SKM-1 (cell line): Measurements from ENCODE around the gene HAND1.
"Not testable (repeated sequence)": the region's sequence is repeated elsewhere in the genome, so short reads cannot be mapped to it uniquely, and the experiment has no call there.

Experiments
- DNase-seq: peaks from one replicate; lab custom pipeline; 2025; ENCODE audit not compliant: unreplicated experiment; lab: John Stamatoyannopoulos, UW

The HAND1 gene

GRCh38 chr5:154478224-154478565 lies at the start of gene HAND1:
TSS of gene HAND1 (minus strand) at chr5:154478227. CDS start at chr5:154478008, 219 bp downstream.
- DNase-seq = no peak

DNA sequence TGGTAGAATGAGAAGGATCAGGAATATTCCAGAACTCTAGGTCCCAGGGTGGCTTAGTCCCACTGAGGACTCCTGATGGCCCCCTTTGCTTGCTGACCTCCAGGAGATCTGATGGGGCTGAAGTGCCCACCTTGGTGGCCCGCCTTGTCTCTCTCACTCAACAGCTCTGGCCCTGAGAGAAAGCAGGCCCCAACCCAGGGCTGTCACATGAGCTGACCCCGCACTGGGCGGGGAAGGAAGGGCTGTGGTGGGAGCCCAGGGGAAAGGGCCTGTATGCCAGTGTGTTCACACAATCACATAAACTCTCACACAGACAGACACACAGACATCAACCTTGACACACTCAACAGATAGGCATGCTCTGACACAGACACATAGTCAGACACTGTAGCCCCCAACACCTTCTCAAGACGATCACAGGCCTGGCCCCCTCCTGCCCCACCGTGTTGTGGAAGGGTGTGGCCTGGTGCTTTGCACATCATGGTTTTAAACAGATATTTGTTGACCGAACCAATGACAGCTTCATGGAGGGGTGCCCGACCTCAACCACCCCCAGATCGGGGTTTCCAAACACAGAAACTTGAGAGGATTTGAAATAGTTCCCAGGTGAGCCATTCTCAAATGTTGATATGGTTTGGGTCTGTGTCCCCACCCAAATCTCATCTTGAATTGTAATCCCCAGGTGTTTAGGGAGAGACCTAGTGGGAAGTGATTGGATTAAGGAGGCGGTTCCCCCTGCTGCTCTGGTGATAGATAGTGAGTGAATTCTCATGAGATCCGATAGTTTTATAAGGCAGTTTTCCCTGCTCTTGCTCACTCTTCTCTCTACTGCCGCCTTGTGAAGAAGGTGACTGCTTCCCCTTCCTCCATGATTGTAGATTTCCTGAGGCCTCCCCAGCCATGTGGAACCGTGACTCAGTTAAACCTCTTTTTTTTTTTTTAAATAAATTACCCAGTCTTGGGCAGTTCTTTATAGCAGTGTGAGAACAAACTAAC lies 48.5 kb upstream of the HAND1 start:
- no peak for DNase-seq

DNA sequence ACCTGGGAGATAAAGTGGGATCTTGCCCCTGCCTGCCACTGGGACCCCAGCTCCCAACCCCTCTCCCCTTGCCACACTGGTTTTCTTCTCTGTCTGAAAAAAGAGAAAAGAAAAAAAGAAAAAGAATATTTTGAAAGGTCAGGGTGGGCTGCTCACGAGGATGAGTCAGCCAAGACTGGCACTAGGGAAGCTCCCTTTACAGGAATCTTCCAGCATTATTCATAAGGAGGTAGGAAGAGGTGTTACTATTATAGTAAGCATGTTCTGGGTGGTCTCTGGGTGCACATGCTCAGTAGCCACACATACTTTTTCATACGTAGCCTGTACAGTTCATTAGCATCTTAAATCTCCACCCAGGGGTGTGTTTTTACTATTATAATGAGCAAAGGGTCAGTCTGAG lies 46.8 kb upstream of the HAND1 start:
- no peak for DNase-seq

DNA sequence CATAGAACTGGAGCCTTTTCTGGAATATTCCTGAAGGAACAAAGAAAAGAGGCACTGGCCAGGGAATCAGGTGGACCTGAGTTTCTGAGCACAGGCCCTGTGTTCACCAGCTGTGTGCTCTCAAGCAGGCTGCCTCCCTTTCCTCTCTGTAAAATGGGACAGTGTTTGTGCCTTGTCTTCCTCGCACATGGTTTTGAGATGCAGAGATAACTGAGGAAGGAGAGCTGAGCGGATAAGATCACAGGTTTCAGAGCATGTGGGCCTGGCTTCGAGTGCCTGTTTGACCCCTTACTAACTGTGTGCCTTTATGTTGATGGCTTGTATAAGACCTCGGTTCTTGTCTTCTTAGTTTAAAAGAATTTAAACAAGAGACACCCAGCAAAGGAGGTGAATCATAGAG lies 46.2 kb upstream of the HAND1 start:
- no peak for DNase-seq

- DNase-seq = no peak
Measured at GRCh38 chr5:154523709-154524108, 45.7 kb upstream of the HAND1 start.

DNA sequence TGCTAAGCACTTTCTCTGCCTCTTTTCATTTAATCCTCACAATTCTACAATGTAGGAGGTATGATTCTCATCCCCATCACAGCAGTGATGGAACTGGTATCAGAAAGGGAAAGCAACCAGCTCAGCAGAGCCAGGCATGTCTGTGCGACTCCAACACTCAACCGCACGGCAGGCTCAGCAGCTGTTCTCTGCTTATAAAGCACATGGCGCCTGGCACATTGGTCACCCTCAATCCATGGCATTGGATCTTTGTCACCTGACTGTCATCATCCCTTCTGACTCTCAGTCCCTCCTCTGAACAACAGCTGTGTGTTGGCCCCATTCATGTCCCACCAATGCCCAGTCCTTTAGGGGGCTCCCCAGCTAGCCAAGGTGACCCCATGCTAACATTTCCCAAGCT lies 45.1 kb upstream of the HAND1 start:
- DNase-seq = no peak

DNA sequence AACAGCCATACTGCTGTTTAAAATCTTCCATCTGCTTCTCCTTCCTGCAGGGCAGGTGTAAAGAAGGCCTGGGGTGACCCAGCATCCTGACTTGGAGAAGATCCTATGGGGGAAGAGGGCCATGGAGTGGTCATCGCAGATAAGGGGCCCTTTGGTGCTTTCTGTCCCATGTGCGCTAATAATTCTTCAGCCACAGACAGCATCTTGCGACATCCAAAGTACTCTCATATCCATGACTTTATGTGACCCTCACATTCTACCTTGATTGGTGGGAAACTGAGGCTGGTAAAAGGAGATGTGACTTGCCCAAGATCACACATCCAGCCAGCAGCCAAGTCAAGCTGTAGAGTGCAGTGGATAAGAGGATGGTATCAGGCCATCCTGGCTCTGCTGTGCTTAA lies 44.3 kb upstream of the HAND1 start:
- no peak for DNase-seq

- no peak for DNase-seq
Measured at GRCh38 chr5:154521756-154522155, 43.7 kb upstream of the HAND1 start.

DNA sequence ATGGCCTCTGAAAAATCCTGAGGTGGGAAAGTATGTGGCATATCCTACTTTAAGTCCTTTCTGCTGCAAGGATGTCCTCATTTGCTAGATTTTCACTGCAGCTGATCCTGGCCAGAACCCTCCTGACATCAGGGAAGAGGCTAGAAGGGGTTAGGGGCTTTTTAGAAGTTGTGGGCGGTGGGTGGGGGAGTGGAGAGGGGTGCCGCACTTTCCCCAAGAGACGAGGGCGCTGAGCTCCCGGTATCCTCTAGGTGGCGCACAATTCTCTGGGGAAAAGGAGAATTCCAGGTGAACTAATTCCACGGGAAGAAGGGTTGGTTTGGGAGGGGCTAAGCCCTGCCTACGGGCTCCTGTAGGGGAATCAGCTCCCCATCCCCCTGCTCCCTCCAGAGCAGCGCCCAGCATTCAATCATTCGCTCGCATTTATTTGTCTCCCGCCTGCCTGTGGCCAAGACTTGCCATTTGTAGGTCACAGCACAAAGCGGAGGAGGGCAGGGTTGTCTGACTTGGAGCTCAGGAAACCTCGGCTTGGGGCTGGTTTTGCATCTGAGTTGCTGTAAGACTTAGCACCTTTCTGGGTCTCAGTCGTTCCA lies 42.9 kb upstream of the HAND1 start:
- DNase-seq = no peak

- no peak for DNase-seq
Measured at GRCh38 chr5:154519359-154519758, 41.3 kb upstream of the HAND1 start.

DNA sequence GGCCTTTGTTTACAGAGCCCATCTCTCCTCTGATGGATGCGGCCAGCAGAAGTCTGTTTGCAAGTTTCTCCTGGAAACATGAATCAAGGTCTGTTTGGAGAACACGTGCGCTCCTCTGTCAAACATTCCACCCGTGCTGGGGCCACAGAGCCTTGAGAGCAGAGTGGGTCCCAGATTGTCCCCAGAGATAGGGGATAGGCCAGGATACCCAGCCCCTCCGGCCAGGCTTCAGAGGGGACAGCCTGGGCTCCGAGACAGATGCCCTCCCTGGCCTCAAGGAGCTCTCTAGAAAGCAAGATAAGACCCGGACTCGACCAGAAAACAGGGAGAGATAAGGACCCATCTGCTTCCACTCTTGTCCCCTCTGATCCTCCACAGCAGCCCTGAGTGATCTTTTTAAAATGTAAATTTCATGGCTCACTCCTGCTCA lies 40.4 kb upstream of the HAND1 start:
- DNase-seq = no peak

- DNase-seq = no peak
Measured at GRCh38 chr5:154517810-154518437, 39.9 kb upstream of the HAND1 start.

- no peak for DNase-seq
Measured at GRCh38 chr5:154517181-154517580, 39.2 kb upstream of the HAND1 start.

GRCh38 chr5:154516475-154516874 lies 38.4 kb upstream of the HAND1 start:
- no peak for DNase-seq

- DNase-seq = not testable (repeated sequence)
Measured at GRCh38 chr5:154515488-154515887, 37.5 kb upstream of the HAND1 start.

GRCh38 chr5:154514331-154514730 lies 36.3 kb upstream of the HAND1 start:
- DNase-seq = no peak

DNA sequence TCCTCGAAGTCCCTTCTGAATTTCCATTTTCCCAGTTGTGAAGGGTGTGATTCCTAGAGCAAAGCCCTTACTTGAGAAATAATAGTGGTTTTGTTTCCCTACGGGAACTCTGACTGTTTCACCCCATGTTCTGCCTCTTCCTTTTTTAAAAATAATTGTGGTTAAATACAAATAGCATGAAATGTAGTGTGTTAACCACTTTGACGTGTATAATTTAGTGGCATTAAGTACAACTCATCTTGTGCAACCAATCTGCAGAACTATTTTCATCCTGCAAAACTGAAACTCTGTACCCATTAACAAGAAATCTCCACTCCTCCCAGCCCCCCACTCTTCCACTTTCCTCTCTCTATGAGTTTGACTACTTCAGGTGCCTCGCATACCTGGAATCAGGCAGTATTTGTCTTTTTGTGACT lies 35.6 kb upstream of the HAND1 start:
- no peak for DNase-seq

- DNase-seq = no peak
Measured at GRCh38 chr5:154511984-154512383, 34.0 kb upstream of the HAND1 start.

GRCh38 chr5:154509784-154510555 lies 31.9 kb upstream of the HAND1 start:
- DNase-seq = no peak

- no peak for DNase-seq
Measured at GRCh38 chr5:154508114-154508513, 30.1 kb upstream of the HAND1 start.

DNA sequence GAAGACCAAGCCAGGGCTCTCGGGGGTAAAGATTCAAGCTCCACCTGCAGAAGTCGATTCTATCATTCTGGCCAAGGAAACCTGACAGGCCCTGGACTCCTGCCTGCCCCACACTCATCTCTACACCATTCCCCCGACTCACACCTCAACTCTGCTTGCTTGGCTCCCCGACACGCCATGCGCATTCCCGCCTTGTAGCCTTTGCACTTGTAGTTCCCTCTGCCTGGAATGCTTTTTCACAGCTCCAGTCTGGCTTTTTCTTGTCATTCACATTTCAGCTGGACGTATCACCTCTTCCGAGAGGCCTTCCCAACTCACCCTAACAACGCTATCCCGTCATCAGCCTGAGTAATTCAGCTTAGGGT lies 28.7 kb upstream of the HAND1 start:
- DNase-seq = no peak
